Fibroblast of skin of left biceps (primary cell): ENCODE results near the gene SERPINA10.
"Not testable (repeated sequence)": the region's sequence is repeated elsewhere in the genome, so short reads cannot be mapped to it uniquely, and the experiment has no call there.

Experiments used
- DNase-seq, 2 experiments: peaks; one replicate each; pipeline ENCODE4 v3.0.0-alpha.2; 2013; ENCODE audit warnings: low read depth in 2 of 2

SERPINA10 gene

GRCh38 chr14:94313991-94314655 is 21.1 kb upstream of the SERPINA10 start:
- no peak for DNase-seq

- no peak for DNase-seq
Measured at GRCh38 chr14:94312481-94313246, 19.6 kb upstream of the SERPINA10 start.

- no peak for DNase-seq
Measured at GRCh38 chr14:94310248-94310647, 17.2 kb upstream of the SERPINA10 start.

GRCh38 chr14:94309721-94310120 is 16.7 kb upstream of the SERPINA10 start:
- DNase-seq, result no peak

- no peak for DNase-seq
Measured at GRCh38 chr14:94307410-94307992, 14.4 kb upstream of the SERPINA10 start.

GRCh38 chr14:94306047-94306978 is 13.2 kb upstream of the SERPINA10 start:
- DNase-seq, result no peak

GRCh38 chr14:94305620-94306019 is 12.6 kb upstream of the SERPINA10 start:
- no peak for DNase-seq

GRCh38 chr14:94304243-94304642 is 11.2 kb upstream of the SERPINA10 start:
- DNase-seq, result no peak

GRCh38 chr14:94303111-94303510 is 10.0 kb upstream of the SERPINA10 start:
- DNase-seq, result no peak

GRCh38 chr14:94298130-94298529 is 5.1 kb upstream of the SERPINA10 start:
- no peak for DNase-seq

GRCh38 chr14:94296181-94296545 is 3.1 kb upstream of the SERPINA10 start:
- not testable (repeated sequence) for DNase-seq

GRCh38 chr14:94295360-94296180 is 2.5 kb upstream of the SERPINA10 start:
- DNase-seq, result no peak

GRCh38 chr14:94293578-94293924 is 483 bp upstream of the SERPINA10 start:
- DNase-seq, result no peak

GRCh38 chr14:94292526-94292871 is 569 bp downstream of the SERPINA10 start:
- no peak for DNase-seq

GRCh38 chr14:94291906-94292525 is 1.1 kb downstream of the SERPINA10 start:
- no peak for DNase-seq

GRCh38 chr14:94291159-94291905 is 1.7 kb downstream of the SERPINA10 start:
- DNase-seq, result no peak

- no peak for DNase-seq
Measured at GRCh38 chr14:94290197-94290596, 2.9 kb downstream of the SERPINA10 start.

- no peak for DNase-seq
Measured at GRCh38 chr14:94288610-94289465, 4.2 kb downstream of the SERPINA10 start.

- no peak for DNase-seq
Measured at GRCh38 chr14:94285158-94285557, 7.9 kb downstream of the SERPINA10 start.
